ENCODE results near the gene ACSL3.

The ACSL3 gene

GRCh38 chr2:222823183-222823930, 37.5 kb upstream of the ACSL3 start:
- Histone ChIP-seq H3K36me3 (ENCODE audit: insufficient read depth) (no peaks in the 10 kb centered on the region), H4K20me1 (ENCODE audit: insufficient read depth) (no peaks in the 10 kb centered on the region), H3K4me2 (no peak overlapping the region), H3K27me3 (ENCODE audit: insufficient read depth, low read depth) (no peaks in the 10 kb centered on the region), H3K9ac (no peak overlapping the region), H3K27ac (no peak overlapping the region), H3K4me1 (ENCODE audit: low read depth, poor library complexity, severe bottlenecking) (no peaks in the 10 kb centered on the region), H2AFZ (ENCODE audit: low read depth) (no peak overlapping the region), H3K79me2 (ENCODE audit: insufficient read depth, low read depth) (no peaks in the 10 kb centered on the region), H3K4me3 (IDR thresholded peaks at IDR 0.05; ENCODE audit: insufficient read depth, low read depth, low read length) (no peak overlapping the region)
- TF ChIP-seq CTCF (conservative IDR thresholded peaks at IDR 0.05; ENCODE audit: low read depth, low read length), result no peak

GRCh38 chr2:222825031-222825430, 35.8 kb upstream of the ACSL3 start:
- no peak overlapping the region for H3K9ac ChIP-seq
- TF ChIP-seq CTCF (conservative IDR thresholded peaks at IDR 0.05; ENCODE audit: low read depth, low read length), result no peak
- H3K4me3 ChIP-seq (IDR thresholded peaks at IDR 0.05; ENCODE audit: insufficient read depth, low read depth, low read length), result no peak overlapping the region
- no peaks in the 10 kb centered on the region for H4K20me1 ChIP-seq (ENCODE audit: insufficient read depth)
- H2AFZ ChIP-seq (ENCODE audit: low read depth), result no peak overlapping the region
- no peaks in the 10 kb centered on the region for H3K27me3 ChIP-seq (ENCODE audit: insufficient read depth, low read depth)
- H3K4me1 ChIP-seq (ENCODE audit: low read depth, poor library complexity, severe bottlenecking), result no peaks in the 10 kb centered on the region
- H3K79me2 ChIP-seq (ENCODE audit: insufficient read depth, low read depth), result no peaks in the 10 kb centered on the region
- no peak overlapping the region for H3K27ac ChIP-seq
- H3K4me2 ChIP-seq, result no peak overlapping the region
- no peaks in the 10 kb centered on the region for H3K36me3 ChIP-seq (ENCODE audit: insufficient read depth)

GRCh38 chr2:222827417-222827816, 33.4 kb upstream of the ACSL3 start:
- H2AFZ ChIP-seq (ENCODE audit: low read depth), result no peak overlapping the region
- H3K79me2 ChIP-seq (ENCODE audit: insufficient read depth, low read depth), result no peaks in the 10 kb centered on the region
- no peak overlapping the region for H3K4me2 ChIP-seq
- H3K9ac ChIP-seq, result no peak overlapping the region
- no peaks in the 10 kb centered on the region for H3K36me3 ChIP-seq (ENCODE audit: insufficient read depth)
- H3K4me1 ChIP-seq (ENCODE audit: low read depth, poor library complexity, severe bottlenecking), result no peaks in the 10 kb centered on the region
- H3K27ac ChIP-seq, result no peak overlapping the region
- H4K20me1 ChIP-seq (ENCODE audit: insufficient read depth), result no peaks in the 10 kb centered on the region
- no peaks in the 10 kb centered on the region for H3K27me3 ChIP-seq (ENCODE audit: insufficient read depth, low read depth)
- H3K4me3 ChIP-seq (IDR thresholded peaks at IDR 0.05; ENCODE audit: insufficient read depth, low read depth, low read length), result no peak overlapping the region
- no peak for TF ChIP-seq CTCF (conservative IDR thresholded peaks at IDR 0.05; ENCODE audit: low read depth, low read length)

GRCh38 chr2:222828572-222828971, 32.3 kb upstream of the ACSL3 start:
- Histone ChIP-seq H4K20me1 (ENCODE audit: insufficient read depth) (no peaks in the 10 kb centered on the region), H3K79me2 (ENCODE audit: insufficient read depth, low read depth) (no peaks in the 10 kb centered on the region), H2AFZ (ENCODE audit: low read depth) (no peak overlapping the region), H3K9ac (no peak overlapping the region), H3K27ac (no peak overlapping the region), H3K27me3 (ENCODE audit: insufficient read depth, low read depth) (no peaks in the 10 kb centered on the region), H3K4me2 (no peak overlapping the region), H3K4me3 (IDR thresholded peaks at IDR 0.05; ENCODE audit: insufficient read depth, low read depth, low read length) (no peak overlapping the region), H3K4me1 (ENCODE audit: low read depth, poor library complexity, severe bottlenecking) (no peaks in the 10 kb centered on the region), H3K36me3 (ENCODE audit: insufficient read depth) (no peaks in the 10 kb centered on the region)
- no peak for TF ChIP-seq CTCF (conservative IDR thresholded peaks at IDR 0.05; ENCODE audit: low read depth, low read length)

Data from KMS-11 (cell line).